Testis (tissue), 2 donors: ENCODE results near the gene PERP.

Source experiments
- CTCF ChIP-seq, 3 experiments: fragments of 450-650 bp in 2 of 3; fragments of 200-600 bp in 1 of 3; sonication (generic) in 1 of 3; IDR thresholded peaks; one replicate each; pipeline ENCODE4 v1.5.1; 2016 to 2019; ENCODE audit warnings: antibody characterized with exemption in 3 of 3, mild to moderate bottlenecking in 2 of 3, moderate library complexity in 1 of 3
- POLR2A ChIP-seq: fragments of 450-650 bp; IDR thresholded peaks from one replicate; pipeline ENCODE4 v1.6.1; 2017; ENCODE audit warnings: antibody characterized with exemption, mild to moderate bottlenecking, moderate library complexity

- TF ChIP-seq POLR2A (no peak), CTCF (IDR thresholded peaks at IDR 0.05) (no peak)
Observed at GRCh38 chr6:138155443-138155842, 48.2 kb upstream of the PERP start.
